K562 (cell line): ENCODE data around the gene CPT1A.
A peak's percentile ranks its signal among the peaks of the same experiment; 100 is the strongest.

Experiments used
- BMI1 ChIP-seq: fragments of 150-350 bp; IDR thresholded peaks from 2 replicates; pipeline ENCODE4 v1.6.1; 2014; ENCODE audit warnings: low read length
- NR3C1 ChIP-seq: sonication (generic); formaldehyde crosslinking; IDR thresholded peaks from 2 replicates; pipeline ENCODE4 v1.8.1; 2022; ENCODE audit warnings: missing genetic modification reagents
- POLR2A ChIP-seq: fragments of 450-650 bp; conservative IDR thresholded peaks from 2 replicates; pipeline ENCODE4 v1.6.1; 2016
- TOE1 ChIP-seq, 2 experiments: fragments of 450-650 bp in 1 of 2; sonication (generic) in 1 of 2; formaldehyde crosslinking in 1 of 2; IDR thresholded peaks; 2 replicates each; pipeline versions ENCODE4 v1.7.1 to v1.8.0; 2016 to 2022; ENCODE audit warnings: borderline replicate concordance in 2 of 2, mild to moderate bottlenecking in 2 of 2, antibody characterized with exemption in 1 of 2, inconsistent platforms in 1 of 2, low read depth in 1 of 2, missing genetic modification reagents in 1 of 2, moderate library complexity in 1 of 2
- TF ChIP-seq, protein P1 (sequence below): sonication (generic); formaldehyde crosslinking; IDR thresholded peaks from 2 replicates; pipeline ENCODE4 v1.9.0; 2022; ENCODE audit warnings: mild to moderate bottlenecking, missing genetic modification reagents
- TF ChIP-seq, protein P2 (sequence below), 2 experiments: fragments of 250-450 bp in 1 of 2; fragments of 450-650 bp in 1 of 2; sonication (Bioruptor Pico) in 1 of 2; IDR thresholded peaks; 2 replicates each; pipeline versions ENCODE4 v1.6.1 to v1.8.0; 2016 to 2021; ENCODE audit warnings: mild to moderate bottlenecking in 2 of 2, moderate library complexity in 2 of 2, missing compliant biosample characterization in 1 of 2, missing genetic modification characterization in 1 of 2
- TF ChIP-seq, protein P3 (sequence below), 3 experiments: IDR thresholded peaks in 2 of 3; conservative IDR thresholded peaks in 1 of 3; 2 replicates each; pipeline ENCODE4 v1.5.1; 2011 to 2012; ENCODE audit warnings: low read length in 3 of 3, mild to moderate bottlenecking in 3 of 3, control low read depth in 2 of 3, improper control_type of control experiment in 1 of 3, inconsistent platforms in 1 of 3, low read depth in 1 of 3, mixed read lengths in 1 of 3, moderate library complexity in 1 of 3; ENCODE audit not compliant: insufficient read depth in 2 of 3

DNA sequence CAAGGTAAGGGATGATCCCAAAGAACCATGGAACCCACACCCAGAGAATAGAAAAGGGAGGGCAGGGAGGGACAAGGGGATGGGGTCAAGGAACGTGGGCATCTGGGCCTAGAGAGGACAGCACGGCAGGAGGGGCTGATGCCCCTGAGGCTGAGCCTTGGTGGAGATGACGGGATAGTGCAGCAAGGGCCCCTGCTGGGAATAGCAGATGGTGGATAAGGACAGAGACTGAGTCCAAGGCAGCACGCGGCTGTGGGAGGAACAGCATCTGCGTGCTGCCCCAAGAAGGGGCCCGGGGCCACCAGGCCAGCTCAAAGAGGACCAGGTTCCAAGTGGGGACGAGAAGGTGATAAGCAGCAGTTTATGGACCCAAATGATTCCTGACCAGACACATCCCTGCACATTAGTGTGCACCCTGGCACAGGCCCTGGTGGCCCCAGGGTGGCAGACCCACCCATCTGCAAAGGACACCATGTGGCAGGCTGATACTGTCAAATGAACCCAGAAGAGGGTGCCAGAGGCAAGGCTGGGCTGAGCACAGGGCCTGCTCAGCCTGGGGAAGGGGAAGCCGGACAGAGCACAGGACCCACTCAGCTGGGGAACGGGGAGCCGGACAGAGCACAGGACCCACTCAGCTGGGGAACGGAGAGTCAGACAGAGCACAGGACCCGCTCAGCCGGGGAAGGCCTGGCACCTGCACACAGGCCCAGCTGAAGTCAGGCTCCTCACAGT is 77.6 kb downstream of the CPT1A start:
- TF ChIP-seq POLR2A (no peak), NR3C1 (CRISPR knock-in tag) (no peak), TOE1 (IDR thresholded peaks at IDR 0.05; ENCODE audit: borderline replicate concordance) (no peak), TOE1 (CRISPR knock-in tag; IDR thresholded peaks at IDR 0.05; ENCODE audit: borderline replicate concordance, low read depth) (no peak), BMI1 (no peak)
- TF ChIP-seq, protein P1, sequence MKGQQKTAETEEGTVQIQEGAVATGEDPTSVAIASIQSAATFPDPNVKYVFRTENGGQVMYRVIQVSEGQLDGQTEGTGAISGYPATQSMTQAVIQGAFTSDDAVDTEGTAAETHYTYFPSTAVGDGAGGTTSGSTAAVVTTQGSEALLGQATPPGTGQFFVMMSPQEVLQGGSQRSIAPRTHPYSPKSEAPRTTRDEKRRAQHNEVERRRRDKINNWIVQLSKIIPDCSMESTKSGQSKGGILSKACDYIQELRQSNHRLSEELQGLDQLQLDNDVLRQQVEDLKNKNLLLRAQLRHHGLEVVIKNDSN: no peak
- TF ChIP-seq, protein P2, sequence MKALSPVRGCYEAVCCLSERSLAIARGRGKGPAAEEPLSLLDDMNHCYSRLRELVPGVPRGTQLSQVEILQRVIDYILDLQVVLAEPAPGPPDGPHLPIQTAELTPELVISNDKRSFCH (CRISPR knock-in tag; IDR thresholded peaks at IDR 0.05): no peak
- TF ChIP-seq, protein P2 (tag; IDR thresholded peaks at IDR 0.05): no peak
- TF ChIP-seq, protein P3, sequence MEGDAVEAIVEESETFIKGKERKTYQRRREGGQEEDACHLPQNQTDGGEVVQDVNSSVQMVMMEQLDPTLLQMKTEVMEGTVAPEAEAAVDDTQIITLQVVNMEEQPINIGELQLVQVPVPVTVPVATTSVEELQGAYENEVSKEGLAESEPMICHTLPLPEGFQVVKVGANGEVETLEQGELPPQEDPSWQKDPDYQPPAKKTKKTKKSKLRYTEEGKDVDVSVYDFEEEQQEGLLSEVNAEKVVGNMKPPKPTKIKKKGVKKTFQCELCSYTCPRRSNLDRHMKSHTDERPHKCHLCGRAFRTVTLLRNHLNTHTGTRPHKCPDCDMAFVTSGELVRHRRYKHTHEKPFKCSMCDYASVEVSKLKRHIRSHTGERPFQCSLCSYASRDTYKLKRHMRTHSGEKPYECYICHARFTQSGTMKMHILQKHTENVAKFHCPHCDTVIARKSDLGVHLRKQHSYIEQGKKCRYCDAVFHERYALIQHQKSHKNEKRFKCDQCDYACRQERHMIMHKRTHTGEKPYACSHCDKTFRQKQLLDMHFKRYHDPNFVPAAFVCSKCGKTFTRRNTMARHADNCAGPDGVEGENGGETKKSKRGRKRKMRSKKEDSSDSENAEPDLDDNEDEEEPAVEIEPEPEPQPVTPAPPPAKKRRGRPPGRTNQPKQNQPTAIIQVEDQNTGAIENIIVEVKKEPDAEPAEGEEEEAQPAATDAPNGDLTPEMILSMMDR (IDR thresholded peaks at IDR 0.05 in 2 of 3, conservative IDR thresholded peaks at IDR 0.05 in 1 of 3; ENCODE audit: insufficient read depth in 2 of 3, low read depth in 1 of 3, low read length in 3 of 3): peak in 1 of 3 experiments; percentile 8; a peak in 1 of 6 replicates
